Muscle of leg (tissue), 11 donors: ENCODE results near the gene USP25. TPM values are rescaled to one million over a fixed set of nuclear protein-coding genes. Genes with fewer than 3 reads are reported as not detected.

Source experiments
- DNase-seq: peaks from one replicate; pipeline ENCODE4 v3.0.0; 2013
- H3K27ac ChIP-seq: one replicate; pipeline ENCODE4 v1.5.1; 2013; ENCODE audit warnings: mild to moderate bottlenecking, low read length, control low read depth
- H3K27me3 ChIP-seq: one replicate; pipeline ENCODE4 v1.6.1; 2013; ENCODE audit warnings: low read length; ENCODE audit not compliant: control insufficient read depth, insufficient read depth
- H3K36me3 ChIP-seq: one replicate; pipeline ENCODE4 v1.6.1; 2013; ENCODE audit warnings: low read length; ENCODE audit not compliant: control insufficient read depth, insufficient read depth
- H3K4me1 ChIP-seq: one replicate; pipeline ENCODE4 v1.6.1; 2013; ENCODE audit warnings: low read length; ENCODE audit not compliant: control insufficient read depth, insufficient read depth
- H3K4me3 ChIP-seq: one replicate; pipeline ENCODE4 v1.5.1; 2013; ENCODE audit warnings: low read length, control low read depth
- H3K9me3 ChIP-seq: replicated peaks from 2 replicates; pipeline ENCODE4 v1.6.1; 2013; ENCODE audit warnings: low read depth, low read length; ENCODE audit not compliant: control insufficient read depth
- WGBS: methylation state at CpG from one replicate; pipeline ENCODE4 v1.1.5; 2013; ENCODE audit warnings: missing lambda C conversion rate; ENCODE audit not compliant: insufficient coverage; 5-methylcytosine and 5-hydroxymethylcytosine counted together
- polyA plus RNA-seq, 8 donors: library from polyadenylated mRNA; unstranded; fragments of 120-200 nt; gene quantifications; one replicate each; pipeline versions ENCODE4 v1.2.1 to v1.2.3, GENCODE V29; 2013; ENCODE audit warnings: inconsistent platforms in 1 of 8, low replicate concordance in 1 of 8; ENCODE audit not compliant: insufficient read length in 8 of 8, insufficient read depth in 1 of 8
- total RNA-seq: library from RNA; stranded (reverse); fragments of 120-200 nt; gene quantifications from one replicate; pipeline ENCODE4 v1.2.4, GENCODE V29; 2013

USP25 gene
- total and polyA plus RNA-seq, 9 donors = 25.6 to 47.3 (median 35.7) TPM

GRCh38 chr21:15701830-15702229, 28.0 kb upstream of the USP25 start:
- no CpG with 5 or more reads among the region's 1 CpG for WGBS
- Histone ChIP-seq H3K4me1 (no peaks in the 10 kb centered on the region), H3K27ac (no peak overlapping the region), H3K9me3 (peaks cover 3% of the 10 kb centered on the region), H3K36me3 (no peaks in the 10 kb centered on the region), H3K27me3 (no peaks in the 10 kb centered on the region), H3K4me3 (no peak overlapping the region)
- DNase-seq = no peak

- Histone ChIP-seq H3K4me3 (no peak overlapping the region), H3K4me1 (no peaks in the 10 kb centered on the region), H3K27ac (no peak overlapping the region), H3K27me3 (no peaks in the 10 kb centered on the region), H3K9me3 (peaks cover 3% of the 10 kb centered on the region), H3K36me3 (no peaks in the 10 kb centered on the region)
- DNase-seq = peak; percentile 60
- 100% methylated on average over 1 of the region's 2 CpGs for WGBS
These were observed 25.9 kb upstream of the USP25 start for GRCh38 chr21:15703932-15704331.

GRCh38 chr21:15706696-15707095, 23.1 kb upstream of the USP25 start:
- H3K36me3 ChIP-seq = no peaks in the 10 kb centered on the region
- H3K4me1 ChIP-seq = no peaks in the 10 kb centered on the region
- DNase-seq = peak; percentile 95
- H3K4me3 ChIP-seq = no peak overlapping the region
- H3K27ac ChIP-seq = no peak overlapping the region
- H3K27me3 ChIP-seq = no peaks in the 10 kb centered on the region
- peaks cover 3% of the 10 kb centered on the region for H3K9me3 ChIP-seq
- no CpG with 5 or more reads among the region's 3 CpGs for WGBS

GRCh38 chr21:15713412-15713811, 16.4 kb upstream of the USP25 start:
- WGBS = no CpG with 5 or more reads among the region's 1 CpG
- no peak overlapping the region for H3K4me3 ChIP-seq
- no peak for DNase-seq
- no peaks in the 10 kb centered on the region for H3K36me3 ChIP-seq
- H3K9me3 ChIP-seq = no peaks in the 10 kb centered on the region
- no peaks in the 10 kb centered on the region for H3K27me3 ChIP-seq
- no peak overlapping the region for H3K27ac ChIP-seq
- H3K4me1 ChIP-seq = no peaks in the 10 kb centered on the region

- Histone ChIP-seq H3K4me3 (no peak overlapping the region), H3K27ac (no peak overlapping the region), H3K4me1 (no peaks in the 10 kb centered on the region), H3K36me3 (no peaks in the 10 kb centered on the region), H3K9me3 (no peaks in the 10 kb centered on the region), H3K27me3 (no peaks in the 10 kb centered on the region)
- no peak for DNase-seq
These were observed 11.1 kb upstream of the USP25 start for GRCh38 chr21:15718711-15719110.

- 93% methylated on average over 2 of the region's 4 CpGs for WGBS
- Histone ChIP-seq H3K4me3 (no peak overlapping the region), H3K4me1 (no peaks in the 10 kb centered on the region)
These were observed 9.8 kb upstream of the USP25 start for GRCh38 chr21:15719976-15720375.

GRCh38 chr21:15722591-15723324, 7.0 kb upstream of the USP25 start:
- WGBS = no CpG with 5 or more reads among the region's 4 CpGs
- DNase-seq = no peak
- no peaks in the 10 kb centered on the region for H3K27me3 ChIP-seq

More at GRCh38 chr21:15719976-15720375, 9.8 kb upstream of the USP25 start:
- Histone ChIP-seq H3K27ac (no peak overlapping the region), H3K36me3 (no peaks in the 10 kb centered on the region), H3K9me3 (no peaks in the 10 kb centered on the region), H3K27me3 (no peaks in the 10 kb centered on the region)
- no peak for DNase-seq

GRCh38 chr21:15725949-15726348, 3.8 kb upstream of the USP25 start:
- no peaks in the 10 kb centered on the region for H3K27me3 ChIP-seq
- no peak for DNase-seq
- H3K4me3 ChIP-seq = no peak overlapping the region
- 64% methylated on average over 2 of the region's 3 CpGs for WGBS
- no peaks in the 10 kb centered on the region for H3K36me3 ChIP-seq
- no peaks in the 10 kb centered on the region for H3K9me3 ChIP-seq
- no peak overlapping the region for H3K27ac ChIP-seq
- H3K4me1 ChIP-seq = peaks cover 3% of the 10 kb centered on the region

More at GRCh38 chr21:15722591-15723324, 7.0 kb upstream of the USP25 start:
- no peaks in the 10 kb centered on the region for H3K4me1 ChIP-seq
- H3K4me3 ChIP-seq = no peak overlapping the region
- H3K27ac ChIP-seq = no peak overlapping the region
- no peaks in the 10 kb centered on the region for H3K36me3 ChIP-seq
- no peaks in the 10 kb centered on the region for H3K9me3 ChIP-seq

GRCh38 chr21:15728046-15728445, 1.7 kb upstream of the USP25 start:
- H3K9me3 ChIP-seq = no peaks in the 10 kb centered on the region
- DNase-seq = no peak
- no peaks in the 10 kb centered on the region for H3K27me3 ChIP-seq
- H3K4me1 ChIP-seq = peaks cover 5% of the 10 kb centered on the region
- WGBS = no CpG with 5 or more reads among the region's 3 CpGs
- no peak overlapping the region for H3K4me3 ChIP-seq
- H3K36me3 ChIP-seq = no peaks in the 10 kb centered on the region
- H3K27ac ChIP-seq = no peak overlapping the region

- Histone ChIP-seq H3K27me3 (no peaks in the 10 kb centered on the region), H3K27ac (peak overlapping the region; percentile 81), H3K4me3 (peak overlapping the region; percentile 46), H3K9me3 (no peaks in the 10 kb centered on the region), H3K4me1 (peaks cover 5% of the 10 kb centered on the region), H3K36me3 (no peaks in the 10 kb centered on the region)
- DNase-seq = no peak
- under 1% methylated on average over 9 of the region's 11 CpGs for WGBS
These were observed 472 bp upstream of the USP25 start for GRCh38 chr21:15729346-15729673.
